ENCODE results near the gene MTA3. TPM values are rescaled to one million over a fixed set of nuclear protein-coding genes. Genes with fewer than 3 reads are reported as not detected.
"Not testable (repeated sequence)": the region's sequence is repeated elsewhere in the genome, so short reads cannot be mapped to it uniquely, and the experiment has no call there.

MTA3 gene
- total RNA-seq, 1 donor from 2014 or later = 23.5 TPM

GRCh38 chr2:42573256-42573655 lies 4.8 kb downstream of the MTA3 start:
- Histone ChIP-seq H3K36me3 (peaks cover 8% of the 10 kb centered on the region), H3K4me3 (no peak overlapping the region), H3K27me3 (ENCODE audit: low read depth) (no peaks in the 10 kb centered on the region), H3K9me3 (no peaks in the 10 kb centered on the region), H3K4me1 (peaks cover 15% of the 10 kb centered on the region), H3K27ac (no peak overlapping the region)
- intact Hi-C loops (cut with DNase I) = no loop called here
- DNase-seq (no peak), ATAC-seq (no peak)
- TF ChIP-seq, protein P1, sequence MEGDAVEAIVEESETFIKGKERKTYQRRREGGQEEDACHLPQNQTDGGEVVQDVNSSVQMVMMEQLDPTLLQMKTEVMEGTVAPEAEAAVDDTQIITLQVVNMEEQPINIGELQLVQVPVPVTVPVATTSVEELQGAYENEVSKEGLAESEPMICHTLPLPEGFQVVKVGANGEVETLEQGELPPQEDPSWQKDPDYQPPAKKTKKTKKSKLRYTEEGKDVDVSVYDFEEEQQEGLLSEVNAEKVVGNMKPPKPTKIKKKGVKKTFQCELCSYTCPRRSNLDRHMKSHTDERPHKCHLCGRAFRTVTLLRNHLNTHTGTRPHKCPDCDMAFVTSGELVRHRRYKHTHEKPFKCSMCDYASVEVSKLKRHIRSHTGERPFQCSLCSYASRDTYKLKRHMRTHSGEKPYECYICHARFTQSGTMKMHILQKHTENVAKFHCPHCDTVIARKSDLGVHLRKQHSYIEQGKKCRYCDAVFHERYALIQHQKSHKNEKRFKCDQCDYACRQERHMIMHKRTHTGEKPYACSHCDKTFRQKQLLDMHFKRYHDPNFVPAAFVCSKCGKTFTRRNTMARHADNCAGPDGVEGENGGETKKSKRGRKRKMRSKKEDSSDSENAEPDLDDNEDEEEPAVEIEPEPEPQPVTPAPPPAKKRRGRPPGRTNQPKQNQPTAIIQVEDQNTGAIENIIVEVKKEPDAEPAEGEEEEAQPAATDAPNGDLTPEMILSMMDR (IDR thresholded peaks at IDR 0.05) = no peak

GRCh38 chr2:42575458-42576064 lies 7.1 kb downstream of the MTA3 start:
- TF ChIP-seq, protein P1 (IDR thresholded peaks at IDR 0.05) = no peak
- H3K27me3 ChIP-seq (ENCODE audit: low read depth) = no peaks in the 10 kb centered on the region
- DNase-seq (no peak), ATAC-seq (no peak)
- no peaks in the 10 kb centered on the region for H3K9me3 ChIP-seq
- H3K4me3 ChIP-seq = no peak overlapping the region
- peaks cover 23% of the 10 kb centered on the region for H3K36me3 ChIP-seq
- intact Hi-C loops (cut with DNase I) = no loop called here
- no peak overlapping the region for H3K27ac ChIP-seq
- H3K4me1 ChIP-seq = peaks cover 2% of the 10 kb centered on the region

DNA sequence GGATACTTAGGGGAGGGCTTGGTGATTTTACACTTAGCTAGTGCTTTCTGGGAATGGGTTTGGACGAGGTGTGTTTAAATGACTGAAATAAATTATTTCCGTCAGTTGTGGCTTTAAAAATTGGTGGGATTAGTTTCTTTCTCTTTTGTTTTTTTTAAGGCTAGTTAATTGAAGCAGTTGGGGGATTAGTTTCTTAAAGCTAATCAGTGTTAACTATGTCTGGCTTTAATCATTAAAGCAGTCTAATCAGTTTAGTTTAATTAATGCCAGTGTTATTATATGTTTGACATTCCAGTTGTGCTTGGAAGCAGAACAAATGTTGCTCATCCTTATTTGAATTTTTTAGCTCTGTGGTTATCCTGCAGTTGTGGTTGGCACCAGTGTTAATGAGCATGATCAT lies 10.2 kb downstream of the MTA3 start:
- TF ChIP-seq, protein P1 (IDR thresholded peaks at IDR 0.05) = no peak
- intact Hi-C loops (cut with DNase I) = no loop called here
- DNase-seq = no peak
- Histone ChIP-seq H3K27ac (no peak overlapping the region), H3K27me3 (ENCODE audit: low read depth) (no peaks in the 10 kb centered on the region), H3K9me3 (no peaks in the 10 kb centered on the region), H3K4me3 (no peak overlapping the region), H3K36me3 (peaks cover 44% of the 10 kb centered on the region), H3K4me1 (no peaks in the 10 kb centered on the region)
- ATAC-seq = no peak

DNA sequence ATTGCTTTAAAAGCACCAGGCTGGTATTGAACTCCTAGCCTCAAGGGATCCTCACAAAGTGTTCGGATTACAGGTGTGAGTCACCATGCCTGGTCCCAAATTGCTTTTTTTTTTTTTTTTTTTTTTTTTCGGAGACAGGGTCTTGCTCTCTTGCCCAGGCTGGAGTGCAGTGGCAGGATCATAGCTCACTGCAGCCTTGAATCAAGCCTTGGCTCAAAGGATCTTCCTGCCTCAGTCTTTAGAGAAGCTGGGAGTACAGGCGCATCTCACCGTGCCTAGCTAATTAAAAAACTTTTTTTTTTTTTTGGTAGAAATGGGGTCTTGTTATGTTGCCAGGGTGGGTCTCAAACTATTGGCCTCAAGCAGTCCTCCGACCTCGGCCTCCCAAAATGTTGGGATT lies 12.8 kb downstream of the MTA3 start:
- no peak for ATAC-seq

DNA sequence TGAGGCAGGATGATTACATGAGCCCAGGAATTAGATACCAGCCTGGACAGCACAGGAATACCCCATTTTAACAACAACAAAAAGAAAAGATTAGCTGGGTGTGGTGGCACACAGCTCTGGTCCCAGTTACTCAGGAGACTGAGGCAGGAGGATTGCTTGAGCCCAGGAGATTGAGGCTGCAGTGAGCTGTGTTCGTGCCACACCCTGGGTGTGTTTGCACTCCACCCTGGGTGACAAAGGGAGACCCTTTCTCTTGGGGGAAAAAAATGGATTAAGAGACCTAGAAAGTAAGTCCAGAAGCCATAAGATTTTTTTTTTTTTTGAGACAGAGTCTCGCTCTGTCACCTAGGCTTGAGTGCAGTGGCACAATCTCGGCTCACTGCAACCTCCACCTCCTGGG lies 16.2 kb downstream of the MTA3 start:
- intact Hi-C loops (cut with DNase I); H3K27ac ChIP-seq; H3K27me3 ChIP-seq (ENCODE audit: low read depth); DNase-seq; ATAC-seq; H3K9me3 ChIP-seq; H3K4me3 ChIP-seq; H3K4me1 ChIP-seq: not testable (repeated sequence)
- peaks cover 34% of the 10 kb centered on the region for H3K36me3 ChIP-seq

More for the DNA sequence above, 12.8 kb downstream of the MTA3 start:
- no peaks in the 10 kb centered on the region for H3K9me3 ChIP-seq
- intact Hi-C loops (cut with DNase I) = no loop called here
- H3K36me3 ChIP-seq = peaks cover 39% of the 10 kb centered on the region
- no peak overlapping the region for H3K4me3 ChIP-seq
- H3K27ac ChIP-seq = no peak overlapping the region
- no peaks in the 10 kb centered on the region for H3K27me3 ChIP-seq (ENCODE audit: low read depth)
- TF ChIP-seq, protein P1 (IDR thresholded peaks at IDR 0.05) = no peak
- no peak for DNase-seq
- H3K4me1 ChIP-seq = peaks cover 3% of the 10 kb centered on the region

GRCh38 chr2:42585779-42586178 lies 17.3 kb downstream of the MTA3 start:
- H3K36me3 ChIP-seq = peaks cover 22% of the 10 kb centered on the region
- intact Hi-C loops (cut with DNase I) = no loop called here
- no peaks in the 10 kb centered on the region for H3K9me3 ChIP-seq
- ATAC-seq = peak in 1 of 2 donors; percentile 23
- TF ChIP-seq, protein P1 (IDR thresholded peaks at IDR 0.05) = no peak
- H3K27ac ChIP-seq = no peak overlapping the region
- H3K4me3 ChIP-seq = no peak overlapping the region
- H3K4me1 ChIP-seq = peaks cover 3% of the 10 kb centered on the region
- H3K27me3 ChIP-seq (ENCODE audit: low read depth) = no peaks in the 10 kb centered on the region
- DNase-seq = no peak

All from lower lobe of right lung (tissue), 2 donors.